OCI-LY1 (cell line): ENCODE data around the gene SMIM24.

Source experiments
- H2AFZ ChIP-seq: fragments of 200-600 bp; sonication (generic), shearing (Covaris generic); 2 replicates; pipeline ENCODE4 v1.6.0; 2014; ENCODE audit warnings: antibody characterized with exemption, mild to moderate bottlenecking, low read length
- H3F3A ChIP-seq: fragments of 200-600 bp; sonication (generic), shearing (Covaris generic); 2 replicates; pipeline ENCODE4 v1.6.0; 2014; ENCODE audit warnings: mild to moderate bottlenecking, antibody characterized with exemption, low read length, moderate library complexity; ENCODE audit not compliant: insufficient read depth
- H3K27ac ChIP-seq: fragments of 200-600 bp; sonication (generic); 2 replicates; pipeline ENCODE4 v1.5.1; 2014; ENCODE audit warnings: low read length, mixed run types, mild to moderate bottlenecking, low read depth; ENCODE audit not compliant: poor library complexity, severe bottlenecking
- H3K27me3 ChIP-seq: fragments of 200-600 bp; sonication (generic); 2 replicates; pipeline ENCODE4 v1.6.0; 2014; ENCODE audit warnings: antibody characterized with exemption, mild to moderate bottlenecking, low read length, moderate library complexity; ENCODE audit not compliant: insufficient read depth
- H3K36me3 ChIP-seq: fragments of 200-600 bp; sonication (generic); 2 replicates; pipeline ENCODE4 v1.6.1; 2014; ENCODE audit warnings: mild to moderate bottlenecking, antibody characterized with exemption, low read length, moderate library complexity, mixed read lengths; ENCODE audit not compliant: insufficient read depth
- H3K4me1 ChIP-seq: fragments of 200-600 bp; sonication (generic); 2 replicates; pipeline ENCODE4 v1.5.1; 2014; ENCODE audit warnings: mild to moderate bottlenecking, low read length, moderate library complexity; ENCODE audit not compliant: insufficient read depth, severe bottlenecking
- H3K4me2 ChIP-seq: fragments of 200-600 bp; sonication (generic), shearing (Covaris generic); 2 replicates; pipeline ENCODE4 v1.6.1; 2014; ENCODE audit warnings: low read length
- H3K4me3 ChIP-seq: fragments of 200-600 bp; sonication (generic); 2 replicates; pipeline ENCODE4 v1.5.1; 2014; ENCODE audit warnings: low read length, low read depth, mild to moderate bottlenecking, mixed read lengths; ENCODE audit not compliant: poor library complexity, severe bottlenecking
- H3K79me2 ChIP-seq: fragments of 200-600 bp; shearing (Covaris generic); 2 replicates; pipeline ENCODE4 v1.6.1; 2016; ENCODE audit warnings: mixed run types, low read length, mixed read lengths; ENCODE audit not compliant: insufficient read depth
- H3K9ac ChIP-seq: fragments of 200-600 bp; sonication (generic), shearing (Covaris generic); 2 replicates; pipeline ENCODE4 v1.6.1; 2014; ENCODE audit warnings: mild to moderate bottlenecking, low read length, mixed read lengths
- H3K9me2 ChIP-seq: fragments of 200-600 bp; sonication (generic), shearing (Covaris generic); 2 replicates; pipeline ENCODE4 v1.6.1; 2014; ENCODE audit warnings: low read depth, mild to moderate bottlenecking, low read length, mixed read lengths
- H3K9me3 ChIP-seq: fragments of 200-600 bp; shearing (Covaris generic); 2 replicates; pipeline ENCODE4 v1.6.1; 2014; ENCODE audit warnings: low read length, mixed read lengths
- H4K20me1 ChIP-seq: fragments of 200-600 bp; sonication (generic), shearing (Covaris generic); 2 replicates; pipeline ENCODE4 v1.6.0; 2016; ENCODE audit warnings: mild to moderate bottlenecking, low read length; ENCODE audit not compliant: insufficient read depth
- EZH2 ChIP-seq: fragments of 200-600 bp; sonication (generic), shearing (Covaris generic); IDR thresholded peaks from 2 replicates; pipeline ENCODE4 v1.8.0; 2017; ENCODE audit warnings: borderline replicate concordance, mixed run types, mild to moderate bottlenecking, antibody characterized with exemption, low read length, moderate library complexity, mixed read lengths
- TF ChIP-seq, protein P1 (sequence below): fragments of 200-600 bp; sonication (generic), shearing (Covaris generic); IDR thresholded peaks from 2 replicates; pipeline ENCODE4 v1.5.1; 2017; ENCODE audit warnings: mild to moderate bottlenecking, antibody characterized with exemption, low read length, moderate library complexity, mixed read lengths

SMIM24 gene

DNA sequence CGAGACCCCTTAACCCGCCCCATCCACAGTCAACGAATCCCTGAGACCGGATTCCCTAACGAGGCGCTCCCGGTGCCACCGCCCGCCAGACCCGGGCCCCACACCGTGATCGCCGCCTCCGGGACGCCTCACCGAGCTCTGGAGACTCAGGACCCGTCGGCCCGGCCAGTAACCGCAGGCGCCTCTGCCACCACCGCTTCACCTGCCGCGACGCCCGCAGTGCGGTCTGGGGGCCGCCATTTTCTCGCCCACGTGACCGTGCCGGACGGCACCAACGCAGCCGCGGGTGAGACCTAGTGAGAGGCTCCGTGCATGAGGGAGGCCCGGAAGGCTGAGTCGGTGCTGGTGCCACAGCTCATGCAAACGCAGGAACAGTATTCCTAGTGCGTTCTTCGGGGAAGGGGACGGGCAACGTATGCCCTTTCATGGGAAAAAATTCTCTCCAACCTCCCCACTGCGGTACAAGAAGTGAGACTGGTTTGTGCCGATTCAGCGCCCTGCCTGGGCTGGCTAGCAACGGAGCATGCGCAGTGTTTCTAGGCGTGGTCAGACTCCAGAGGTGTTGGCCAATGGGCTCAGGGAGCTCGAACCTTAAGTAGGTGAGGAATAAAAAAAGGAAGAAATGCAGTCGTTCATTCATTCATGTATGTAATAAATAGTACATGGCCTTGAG lies 20.2 kb upstream of the SMIM24 start, which contains the start of gene DOHH:
TSS of gene DOHH (minus strand) at position 246 of the 673 bp plus-strand sequence. CDS start 3,860 bp downstream, outside the sequence.
- Histone ChIP-seq H3K9me2 (no peaks in the 10 kb centered on the region), H3F3A (no peaks in the 10 kb centered on the region), H3K4me3 (peak within 1 kb of the TSS; percentile 99), H3K79me2 (peaks cover 13% of the 10 kb centered on the region), H3K4me2 (peak within 1 kb of the TSS; percentile 100), H3K9me3 (no peaks in the 10 kb centered on the region), H3K4me1 (peaks cover 20% of the 10 kb centered on the region), H3K9ac (peak within 1 kb of the TSS; percentile 98), H3K27me3 (no peaks in the 10 kb centered on the region), H3K27ac (peak within 1 kb of the TSS; percentile 68), H3K36me3 (peaks cover 26% of the 10 kb centered on the region), H4K20me1 (no peaks in the 10 kb centered on the region), H2AFZ (no peak within 1 kb of the TSS)
- TF ChIP-seq, protein P1, sequence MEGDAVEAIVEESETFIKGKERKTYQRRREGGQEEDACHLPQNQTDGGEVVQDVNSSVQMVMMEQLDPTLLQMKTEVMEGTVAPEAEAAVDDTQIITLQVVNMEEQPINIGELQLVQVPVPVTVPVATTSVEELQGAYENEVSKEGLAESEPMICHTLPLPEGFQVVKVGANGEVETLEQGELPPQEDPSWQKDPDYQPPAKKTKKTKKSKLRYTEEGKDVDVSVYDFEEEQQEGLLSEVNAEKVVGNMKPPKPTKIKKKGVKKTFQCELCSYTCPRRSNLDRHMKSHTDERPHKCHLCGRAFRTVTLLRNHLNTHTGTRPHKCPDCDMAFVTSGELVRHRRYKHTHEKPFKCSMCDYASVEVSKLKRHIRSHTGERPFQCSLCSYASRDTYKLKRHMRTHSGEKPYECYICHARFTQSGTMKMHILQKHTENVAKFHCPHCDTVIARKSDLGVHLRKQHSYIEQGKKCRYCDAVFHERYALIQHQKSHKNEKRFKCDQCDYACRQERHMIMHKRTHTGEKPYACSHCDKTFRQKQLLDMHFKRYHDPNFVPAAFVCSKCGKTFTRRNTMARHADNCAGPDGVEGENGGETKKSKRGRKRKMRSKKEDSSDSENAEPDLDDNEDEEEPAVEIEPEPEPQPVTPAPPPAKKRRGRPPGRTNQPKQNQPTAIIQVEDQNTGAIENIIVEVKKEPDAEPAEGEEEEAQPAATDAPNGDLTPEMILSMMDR, result no peak
- no peak for TF ChIP-seq EZH2

DNA sequence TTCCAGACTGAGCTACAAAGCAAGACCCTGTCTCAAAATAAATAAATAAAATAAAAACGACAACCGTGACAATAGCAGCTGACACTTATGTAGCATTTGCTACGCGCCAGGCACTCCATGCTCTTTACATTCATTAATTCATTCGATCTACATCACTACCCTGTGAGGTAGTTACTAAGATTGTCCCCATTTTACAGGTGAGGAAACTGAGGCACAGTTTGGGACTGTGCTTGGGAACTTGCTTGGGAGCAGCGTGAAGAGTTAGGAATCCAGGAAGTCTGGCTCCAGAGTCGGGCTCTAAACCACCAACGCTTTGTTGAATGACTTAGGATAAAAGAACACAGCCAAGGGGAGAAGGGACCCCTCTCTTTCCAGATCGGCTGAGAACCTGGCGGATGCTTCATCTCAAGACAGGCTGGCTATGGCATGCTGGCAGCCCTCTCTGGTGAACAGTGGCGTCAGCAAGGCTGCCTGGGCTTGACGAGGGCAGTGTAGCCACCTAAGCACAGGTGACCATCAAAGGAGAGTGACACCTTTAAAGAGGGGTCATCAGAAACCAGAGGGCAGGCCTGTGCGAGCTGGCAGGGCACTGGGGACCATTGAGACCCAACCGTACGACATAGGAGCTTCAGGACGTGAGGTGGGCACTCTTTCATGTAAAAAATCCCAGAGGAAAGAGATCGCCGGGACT lies 19.6 kb upstream of the SMIM24 start:
- H3K4me1 ChIP-seq, result peaks cover 13% of the 10 kb centered on the region
- peak overlapping the region; percentile 100 for H3K4me2 ChIP-seq
- TF ChIP-seq, protein P1, result no peak
- no peak for TF ChIP-seq EZH2
- no peak overlapping the region for H2AFZ ChIP-seq
- peaks cover 31% of the 10 kb centered on the region for H3K36me3 ChIP-seq
- no peaks in the 10 kb centered on the region for H3K9me3 ChIP-seq
- H3K79me2 ChIP-seq, result peaks cover 13% of the 10 kb centered on the region
- H3K9me2 ChIP-seq, result no peaks in the 10 kb centered on the region
- H3K9ac ChIP-seq, result peak overlapping the region; percentile 98
- peak overlapping the region; percentile 99 for H3K4me3 ChIP-seq
- no peaks in the 10 kb centered on the region for H3F3A ChIP-seq
- no peaks in the 10 kb centered on the region for H3K27me3 ChIP-seq
- H4K20me1 ChIP-seq, result no peaks in the 10 kb centered on the region
- peak overlapping the region; percentile 68 for H3K27ac ChIP-seq

DNA sequence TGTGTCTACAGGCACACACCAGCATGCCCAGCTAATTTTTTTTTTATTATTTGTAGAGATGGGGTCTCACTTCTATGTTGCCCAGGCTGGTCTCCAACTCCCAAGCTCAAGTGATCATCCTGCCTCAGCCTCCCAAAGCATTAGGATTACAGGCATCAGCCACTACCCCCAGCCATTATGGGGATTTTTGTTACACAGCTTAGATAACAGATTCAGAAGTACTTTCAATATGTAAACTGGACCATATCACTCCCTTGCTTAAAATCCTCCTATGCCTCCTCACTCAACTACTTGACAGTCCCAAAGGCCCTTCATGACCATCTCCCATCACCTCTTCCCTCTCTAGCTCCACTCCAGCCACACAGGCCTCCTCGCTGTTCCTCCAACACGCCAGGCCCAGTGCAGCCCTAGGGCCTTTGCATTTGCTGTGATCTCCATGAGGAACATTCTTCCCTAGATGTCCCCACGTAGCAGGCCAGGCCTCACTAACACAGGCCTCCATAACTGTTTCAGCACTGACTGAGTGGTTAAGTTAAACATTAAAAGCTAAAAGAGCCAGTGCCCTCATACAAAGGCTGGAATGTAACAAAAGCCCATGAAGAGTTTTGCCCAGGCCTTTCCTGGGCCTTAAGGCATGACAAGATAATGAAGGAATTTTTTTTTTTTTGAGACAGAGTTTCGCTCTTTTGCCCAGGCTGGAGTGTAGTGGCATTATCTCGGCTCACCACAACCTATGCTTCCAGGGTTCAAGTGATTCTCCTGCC lies 17.6 kb upstream of the SMIM24 start:
- Histone ChIP-seq H4K20me1 (no peaks in the 10 kb centered on the region), H2AFZ (no peak overlapping the region), H3K27ac (no peak overlapping the region), H3K9ac (no peak overlapping the region), H3K4me1 (peaks cover 22% of the 10 kb centered on the region), H3K79me2 (peaks cover 13% of the 10 kb centered on the region), H3K9me3 (no peaks in the 10 kb centered on the region), H3K9me2 (no peaks in the 10 kb centered on the region), H3K36me3 (peaks cover 37% of the 10 kb centered on the region), H3F3A (no peaks in the 10 kb centered on the region), H3K4me3 (no peak overlapping the region), H3K27me3 (no peaks in the 10 kb centered on the region), H3K4me2 (no peak overlapping the region)
- no peak for TF ChIP-seq EZH2
- TF ChIP-seq, protein P1, result no peak
